ENCODE data around the gene IRF4. TPM values are rescaled to one million over a fixed set of nuclear protein-coding genes. Genes with fewer than 3 reads are reported as not detected.

Gene IRF4
- total RNA-seq, 1 experiment from 2014 or later = 0.15 TPM

DNA sequence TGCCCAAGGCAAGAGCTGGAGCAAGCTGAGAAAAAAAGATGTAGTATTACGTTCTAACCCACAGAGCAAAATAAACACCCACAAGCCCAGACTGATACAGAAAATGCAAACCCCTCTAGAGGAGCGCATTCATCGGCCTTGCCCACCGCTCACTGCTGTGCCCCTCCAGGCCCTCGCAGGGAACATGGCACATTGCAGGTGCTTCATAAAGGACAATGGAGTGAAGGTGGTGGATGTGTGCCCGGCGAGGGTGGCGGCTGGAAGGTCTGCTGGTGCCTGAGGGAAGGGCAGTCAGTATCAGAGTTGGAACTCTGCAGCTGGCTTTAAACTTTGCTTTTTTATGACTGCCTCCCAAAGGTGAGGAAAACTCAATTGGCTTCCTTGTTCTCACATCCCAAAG lies 18.5 kb upstream of the IRF4 start:
- Histone ChIP-seq H3K27ac (ENCODE audit: low read length) (no peak overlapping the region), H3K4me1 (ENCODE audit: insufficient read depth, low read length) (no peaks in the 10 kb centered on the region), H3K36me3 (ENCODE audit: low read depth, low read length) (no peaks in the 10 kb centered on the region), H3K9me2 (replicated peaks; ENCODE audit: low read length) (no peaks in the 10 kb centered on the region), H3K79me2 (ENCODE audit: low read length) (no peaks in the 10 kb centered on the region), H3K9me3 (ENCODE audit: low read length) (no peaks in the 10 kb centered on the region), H3K4me3 (ENCODE audit: low read length) (no peak overlapping the region), H4K20me1 (ENCODE audit: low read length) (no peaks in the 10 kb centered on the region), H3F3A (ENCODE audit: low read length, unreplicated experiment) (no peaks in the 10 kb centered on the region), H3K27me3 (ENCODE audit: low read length) (peaks cover 41% of the 10 kb centered on the region), H2AFZ (ENCODE audit: low read length) (no peak overlapping the region), H3K4me2 (ENCODE audit: low read length) (no peak overlapping the region), H3K9ac (ENCODE audit: low read length) (no peak overlapping the region)
- TF ChIP-seq EZH2 (IDR thresholded peaks at IDR 0.05; ENCODE audit: low read length, unreplicated experiment) = no peak
- no peak for TF ChIP-seq EZH2phosphoT487 (IDR thresholded peaks at IDR 0.05; ENCODE audit: borderline replicate concordance, low read length)
- TF ChIP-seq, protein P1, sequence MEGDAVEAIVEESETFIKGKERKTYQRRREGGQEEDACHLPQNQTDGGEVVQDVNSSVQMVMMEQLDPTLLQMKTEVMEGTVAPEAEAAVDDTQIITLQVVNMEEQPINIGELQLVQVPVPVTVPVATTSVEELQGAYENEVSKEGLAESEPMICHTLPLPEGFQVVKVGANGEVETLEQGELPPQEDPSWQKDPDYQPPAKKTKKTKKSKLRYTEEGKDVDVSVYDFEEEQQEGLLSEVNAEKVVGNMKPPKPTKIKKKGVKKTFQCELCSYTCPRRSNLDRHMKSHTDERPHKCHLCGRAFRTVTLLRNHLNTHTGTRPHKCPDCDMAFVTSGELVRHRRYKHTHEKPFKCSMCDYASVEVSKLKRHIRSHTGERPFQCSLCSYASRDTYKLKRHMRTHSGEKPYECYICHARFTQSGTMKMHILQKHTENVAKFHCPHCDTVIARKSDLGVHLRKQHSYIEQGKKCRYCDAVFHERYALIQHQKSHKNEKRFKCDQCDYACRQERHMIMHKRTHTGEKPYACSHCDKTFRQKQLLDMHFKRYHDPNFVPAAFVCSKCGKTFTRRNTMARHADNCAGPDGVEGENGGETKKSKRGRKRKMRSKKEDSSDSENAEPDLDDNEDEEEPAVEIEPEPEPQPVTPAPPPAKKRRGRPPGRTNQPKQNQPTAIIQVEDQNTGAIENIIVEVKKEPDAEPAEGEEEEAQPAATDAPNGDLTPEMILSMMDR (conservative IDR thresholded peaks at IDR 0.05; ENCODE audit: low read depth, low read length) = no peak
- DNase-seq (no peak), ATAC-seq (no peak)
- BruUV-seq (replicated peaks) = no TSS peak
- POLR2A ChIA-PET (ENCODE audit: unreplicated experiment) = no interaction called here
- intact Hi-C loops (cut with micrococcal nuclease) = no loop called here
- CTCF ChIA-PET = no interaction called here

DNA sequence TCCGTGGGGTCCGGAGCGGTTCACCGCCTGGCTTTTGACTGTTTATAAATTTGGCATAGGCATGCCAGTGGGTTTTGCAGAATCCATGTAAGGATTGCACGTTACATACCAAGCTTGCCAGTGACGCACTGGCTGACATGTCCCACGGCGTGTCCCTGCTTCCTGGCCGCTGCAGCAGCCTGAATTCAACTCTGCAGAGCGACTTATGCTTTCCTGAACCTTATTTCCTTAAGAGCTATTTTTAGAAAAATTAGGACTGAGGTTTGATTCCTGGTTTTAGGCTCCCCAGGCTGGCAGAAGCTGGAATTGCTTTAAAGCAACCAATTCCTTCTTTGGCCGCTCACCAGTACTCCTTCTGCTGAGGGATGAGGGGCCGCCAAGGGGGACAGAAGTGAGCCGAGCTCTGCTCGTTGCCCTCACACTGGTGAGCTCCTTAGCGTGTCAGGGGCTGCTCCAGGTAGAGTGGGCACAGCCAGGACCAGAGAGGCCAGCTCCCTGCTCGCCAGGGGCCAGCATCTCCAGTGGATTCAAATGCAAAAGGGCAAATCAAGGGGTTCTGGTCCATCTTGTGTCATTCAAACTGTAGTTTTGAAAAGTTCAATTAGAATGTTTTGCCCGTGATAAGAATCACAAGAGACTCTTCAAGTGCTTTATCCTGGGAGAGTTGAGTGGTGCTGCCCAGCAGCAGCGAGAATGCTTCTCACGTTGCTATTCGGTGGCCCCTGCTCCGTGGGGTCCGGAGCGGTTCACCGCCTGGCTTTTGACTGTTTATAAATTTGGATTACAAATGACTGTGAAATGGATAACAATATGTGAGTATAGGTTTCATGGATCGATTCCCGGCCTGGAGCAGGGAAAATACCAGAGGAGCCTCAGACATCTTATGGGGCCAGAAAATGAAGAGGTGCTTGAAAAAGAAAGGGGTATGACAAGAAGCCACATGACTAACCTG lies 17.5 kb upstream of the IRF4 start:
- no peak for DNase-seq
- no peaks in the 10 kb centered on the region for H3K9me3 ChIP-seq (ENCODE audit: low read length)
- POLR2A ChIA-PET (ENCODE audit: unreplicated experiment) = no interaction called here
- TF ChIP-seq EZH2phosphoT487 (IDR thresholded peaks at IDR 0.05; ENCODE audit: borderline replicate concordance, low read length) (no peak), EZH2 (IDR thresholded peaks at IDR 0.05; ENCODE audit: low read length, unreplicated experiment) (no peak)
- TF ChIP-seq, protein P1 (conservative IDR thresholded peaks at IDR 0.05; ENCODE audit: low read depth, low read length) = 0 out of 2 replicates have a peak, but pooled peaks have one; percentile 10
- H3K9me2 ChIP-seq (replicated peaks; ENCODE audit: low read length) = no peaks in the 10 kb centered on the region
- H3K9ac ChIP-seq (ENCODE audit: low read length) = no peak overlapping the region
- H3K4me2 ChIP-seq (ENCODE audit: low read length) = no peak overlapping the region
- H3K27me3 ChIP-seq (ENCODE audit: low read length) = peaks cover 37% of the 10 kb centered on the region
- H3F3A ChIP-seq (ENCODE audit: low read length, unreplicated experiment) = no peaks in the 10 kb centered on the region
- no peaks in the 10 kb centered on the region for H3K36me3 ChIP-seq (ENCODE audit: low read depth, low read length)
- no peaks in the 10 kb centered on the region for H3K79me2 ChIP-seq (ENCODE audit: low read length)
- CTCF ChIA-PET = no interaction called here
- H3K4me1 ChIP-seq (ENCODE audit: insufficient read depth, low read length) = no peaks in the 10 kb centered on the region
- intact Hi-C loops (cut with micrococcal nuclease) = no loop called here
- no peaks in the 10 kb centered on the region for H4K20me1 ChIP-seq (ENCODE audit: low read length)
- H3K4me3 ChIP-seq (ENCODE audit: low read length) = no peak overlapping the region
- H3K27ac ChIP-seq (ENCODE audit: low read length) = no peak overlapping the region
- H2AFZ ChIP-seq (ENCODE audit: low read length) = no peak overlapping the region
- no TSS peak for BruUV-seq (replicated peaks)
- no peak for ATAC-seq

DNA sequence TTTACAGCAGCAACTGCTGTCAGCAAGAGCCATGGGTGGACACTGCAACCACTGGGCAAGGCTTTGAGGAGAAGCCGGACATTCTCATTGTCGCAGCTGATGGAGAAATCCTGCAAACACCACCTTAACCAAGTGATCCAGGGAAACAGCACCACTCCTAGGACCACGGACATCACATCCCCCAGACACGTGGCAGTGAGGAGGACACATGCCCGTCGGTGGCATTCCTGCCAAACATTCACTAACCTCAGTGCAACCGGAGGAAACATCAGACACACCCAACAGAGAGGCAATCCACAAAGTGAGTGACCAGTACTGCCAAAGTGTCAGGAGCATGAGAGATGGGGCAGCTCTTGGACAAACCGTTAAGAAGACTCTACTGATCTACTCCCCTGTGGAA lies 16.6 kb upstream of the IRF4 start:
- H3K27ac ChIP-seq (ENCODE audit: low read length) = no peak overlapping the region
- no peaks in the 10 kb centered on the region for H4K20me1 ChIP-seq (ENCODE audit: low read length)
- intact Hi-C loops (cut with micrococcal nuclease) = no loop called here
- CTCF ChIA-PET = no interaction called here
- TF ChIP-seq EZH2phosphoT487 (IDR thresholded peaks at IDR 0.05; ENCODE audit: borderline replicate concordance, low read length) = no peak
- TF ChIP-seq, protein P1 (conservative IDR thresholded peaks at IDR 0.05; ENCODE audit: low read depth, low read length) = no peak
- TF ChIP-seq EZH2 (IDR thresholded peaks at IDR 0.05; ENCODE audit: low read length, unreplicated experiment) = no peak
- DNase-seq (no peak), ATAC-seq (no peak)
- no peaks in the 10 kb centered on the region for H3F3A ChIP-seq (ENCODE audit: low read length, unreplicated experiment)
- BruUV-seq (replicated peaks) = no TSS peak
- H3K9me3 ChIP-seq (ENCODE audit: low read length) = no peaks in the 10 kb centered on the region
- no peak overlapping the region for H3K4me3 ChIP-seq (ENCODE audit: low read length)
- H3K9me2 ChIP-seq (replicated peaks; ENCODE audit: low read length) = no peaks in the 10 kb centered on the region
- no peaks in the 10 kb centered on the region for H3K36me3 ChIP-seq (ENCODE audit: low read depth, low read length)
- H3K27me3 ChIP-seq (ENCODE audit: low read length) = peaks cover 37% of the 10 kb centered on the region
- no peak overlapping the region for H3K9ac ChIP-seq (ENCODE audit: low read length)
- H2AFZ ChIP-seq (ENCODE audit: low read length) = no peak overlapping the region
- H3K4me2 ChIP-seq (ENCODE audit: low read length) = no peak overlapping the region
- POLR2A ChIA-PET (ENCODE audit: unreplicated experiment) = no interaction called here
- no peaks in the 10 kb centered on the region for H3K79me2 ChIP-seq (ENCODE audit: low read length)
- H3K4me1 ChIP-seq (ENCODE audit: insufficient read depth, low read length) = no peaks in the 10 kb centered on the region
